GM18861 (cell line): ENCODE data around the gene TMUB1.
"Not testable (repeated sequence)": the region's sequence is repeated elsewhere in the genome, so short reads cannot be mapped to it uniquely, and the experiment has no call there.

ENCODE experiments used
- ATAC-seq: cut with Tn5 transposase; IDR thresholded peaks from one replicate; pipeline ENCODE4 v1.9.1; 2021; ENCODE audit not compliant: unreplicated experiment

The TMUB1 gene

DNA sequence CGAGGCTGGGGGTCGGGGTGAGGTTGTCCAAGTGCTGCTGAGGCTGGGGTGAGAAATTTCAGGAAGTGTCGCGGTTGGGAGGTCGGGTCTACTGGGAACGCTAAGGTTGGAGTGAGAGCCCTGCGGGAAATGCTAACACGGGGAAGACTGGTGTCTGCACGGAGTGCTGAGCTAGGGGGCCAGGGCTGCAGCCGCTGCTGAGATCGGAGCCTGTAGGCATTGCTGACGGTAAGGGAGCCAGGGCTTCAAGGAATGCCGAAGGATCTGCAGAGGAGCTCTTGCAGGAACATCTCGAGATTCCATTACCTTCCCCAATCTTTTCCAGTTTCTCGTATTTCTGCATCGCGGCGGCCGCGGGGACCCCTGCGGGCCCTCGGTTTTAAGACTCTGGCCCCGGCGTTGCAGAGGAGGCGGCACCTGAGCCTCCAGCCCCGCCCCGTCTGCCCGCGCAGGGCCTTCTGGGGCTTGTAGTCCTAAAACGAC, 25.7 kb downstream of the TMUB1 start, which contains the start of gene CDK5:
CDK5 (minus strand) TSS at position 392 of the 483 bp plus-strand sequence; CDS start at position 343, 49 bp downstream.
- peak; percentile 2 for ATAC-seq

DNA sequence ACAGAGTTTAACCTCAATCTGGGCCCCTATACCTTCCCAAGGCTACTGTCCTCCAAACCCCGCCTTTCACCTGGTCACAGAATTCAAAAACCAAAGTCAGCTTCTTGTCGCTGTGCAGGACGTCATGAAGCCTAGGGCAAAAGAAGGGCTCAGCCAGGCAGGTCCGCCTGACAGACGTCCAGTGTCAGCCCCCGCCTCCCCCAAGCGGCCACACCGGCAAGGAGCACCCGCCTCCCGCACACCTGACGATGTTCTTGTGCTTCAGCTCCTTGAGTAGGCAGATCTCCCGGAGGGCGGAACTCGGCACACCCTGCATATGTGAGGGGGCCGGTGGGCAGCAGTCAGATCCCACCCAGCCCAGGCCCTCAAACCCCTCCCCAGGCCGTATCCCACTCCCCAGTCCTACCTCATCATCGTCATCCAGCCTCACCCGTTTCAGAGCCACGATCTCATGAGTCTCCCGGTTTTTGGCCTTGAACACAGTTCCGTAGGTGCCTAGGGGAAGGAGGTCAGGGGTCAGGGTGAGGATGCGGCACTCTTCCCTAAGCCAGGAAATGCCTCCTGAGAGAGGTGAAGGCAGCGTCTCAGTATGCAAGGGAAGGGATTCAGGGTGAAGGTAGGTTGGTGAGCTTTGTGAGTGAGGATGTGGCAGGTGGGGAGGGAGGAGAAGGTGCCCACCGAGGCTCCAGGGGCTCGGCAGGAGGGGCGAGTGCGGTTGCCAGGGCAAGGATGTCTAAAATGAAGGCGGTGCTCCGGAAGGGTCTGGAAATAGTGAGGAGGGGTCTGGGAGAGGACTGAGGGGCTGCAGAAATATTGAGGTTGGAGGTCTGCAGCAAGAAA, 26.4 kb downstream of the TMUB1 start:
- ATAC-seq, result no peak

DNA sequence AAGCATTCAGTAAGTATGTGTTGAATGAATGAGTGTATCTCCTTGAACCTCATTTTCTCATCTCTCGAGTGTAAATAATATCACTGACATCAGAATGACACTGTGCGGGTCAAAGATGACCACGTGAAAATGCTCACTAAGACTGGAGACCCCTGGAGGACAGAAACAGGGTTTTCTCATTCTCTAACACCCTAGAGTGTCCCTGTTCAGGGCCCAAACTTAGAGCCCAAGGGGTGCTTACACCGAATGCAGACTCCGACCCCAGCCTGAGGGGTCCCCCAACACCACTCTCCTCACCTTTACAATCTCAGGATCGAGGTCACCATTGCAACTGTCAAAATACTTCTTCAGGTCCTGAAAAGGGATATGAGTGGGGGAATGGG, 27.0 kb downstream of the TMUB1 start:
- ATAC-seq, result no peak

DNA sequence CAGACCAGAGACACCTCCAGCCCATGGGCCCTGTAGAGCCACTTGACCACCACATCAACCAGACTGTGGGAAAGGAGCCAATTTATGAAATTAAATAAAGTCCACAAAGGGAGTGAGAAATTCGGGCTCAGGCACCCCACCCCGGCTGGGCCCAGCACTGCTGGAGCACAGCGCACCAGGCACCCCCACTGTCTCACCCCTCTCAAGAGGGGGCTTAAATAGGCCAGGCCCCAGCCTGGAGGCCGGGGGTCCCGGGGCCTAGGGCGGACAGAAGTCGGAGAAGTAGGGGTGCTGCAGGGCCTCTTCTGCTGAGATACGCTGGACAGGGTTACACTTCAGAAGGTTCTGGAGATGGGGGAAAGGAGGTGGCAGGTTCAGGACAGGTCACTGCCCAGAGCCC, 29.5 kb downstream of the TMUB1 start:
- no peak for ATAC-seq

DNA sequence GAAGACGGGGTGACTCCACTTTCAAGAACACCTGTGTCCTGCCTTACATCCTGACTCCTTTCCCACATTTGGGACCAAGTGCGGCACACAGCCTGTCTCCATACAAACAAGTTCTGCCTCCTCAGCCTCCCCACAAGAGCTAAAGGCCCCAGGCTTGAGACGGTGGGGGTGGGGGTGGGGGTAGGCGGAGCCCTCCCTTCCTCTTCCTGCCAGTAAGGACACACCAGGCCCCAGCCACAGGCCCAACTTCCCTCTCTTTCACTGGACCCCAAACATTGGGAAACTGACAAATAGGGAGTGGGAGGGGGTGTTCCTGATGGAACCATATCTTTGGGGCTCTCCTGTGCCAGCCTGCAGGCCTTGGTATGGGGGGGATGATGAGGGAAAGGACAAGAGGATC, 30.2 kb downstream of the TMUB1 start:
- ATAC-seq, result no peak

DNA sequence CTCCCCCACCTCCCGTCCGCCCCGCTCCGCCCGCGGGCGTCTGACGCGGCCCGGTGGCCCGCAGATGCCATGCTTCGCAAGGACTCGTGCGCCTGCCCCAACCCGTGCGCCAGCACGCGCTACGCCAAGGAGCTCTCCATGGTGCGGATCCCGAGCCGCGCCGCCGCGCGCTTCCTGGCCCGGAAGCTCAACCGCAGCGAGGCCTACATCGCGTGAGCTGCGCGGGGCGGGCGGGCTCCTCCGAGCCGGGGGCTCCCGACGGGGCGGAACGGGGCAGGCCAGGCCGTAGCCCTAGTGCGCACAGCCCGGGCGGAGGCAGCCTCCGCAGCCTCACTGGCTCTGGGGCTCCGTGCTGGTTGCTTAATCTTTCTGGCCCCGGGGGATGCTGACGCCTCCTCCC, 32.2 kb downstream of the TMUB1 start:
- no peak for ATAC-seq

DNA sequence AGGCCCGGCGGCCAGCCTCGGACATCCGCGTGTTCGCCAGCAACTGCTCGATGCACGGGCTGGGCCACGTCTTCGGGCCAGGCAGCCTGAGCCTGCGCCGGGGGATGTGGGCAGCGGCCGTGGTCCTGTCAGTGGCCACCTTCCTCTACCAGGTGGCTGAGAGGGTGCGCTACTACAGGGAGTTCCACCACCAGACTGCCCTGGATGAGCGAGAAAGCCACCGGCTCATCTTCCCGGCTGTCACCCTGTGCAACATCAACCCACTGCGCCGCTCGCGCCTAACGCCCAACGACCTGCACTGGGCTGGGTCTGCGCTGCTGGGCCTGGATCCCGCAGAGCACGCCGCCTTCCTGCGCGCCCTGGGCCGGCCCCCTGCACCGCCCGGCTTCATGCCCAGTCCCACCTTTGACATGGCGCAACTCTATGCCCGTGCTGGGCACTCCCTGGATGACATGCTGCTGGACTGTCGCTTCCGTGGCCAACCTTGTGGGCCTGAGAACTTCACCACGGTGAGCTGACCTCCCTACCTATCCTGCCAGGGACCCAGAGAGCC, 34.3 kb downstream of the TMUB1 start:
- ATAC-seq, result no peak

DNA sequence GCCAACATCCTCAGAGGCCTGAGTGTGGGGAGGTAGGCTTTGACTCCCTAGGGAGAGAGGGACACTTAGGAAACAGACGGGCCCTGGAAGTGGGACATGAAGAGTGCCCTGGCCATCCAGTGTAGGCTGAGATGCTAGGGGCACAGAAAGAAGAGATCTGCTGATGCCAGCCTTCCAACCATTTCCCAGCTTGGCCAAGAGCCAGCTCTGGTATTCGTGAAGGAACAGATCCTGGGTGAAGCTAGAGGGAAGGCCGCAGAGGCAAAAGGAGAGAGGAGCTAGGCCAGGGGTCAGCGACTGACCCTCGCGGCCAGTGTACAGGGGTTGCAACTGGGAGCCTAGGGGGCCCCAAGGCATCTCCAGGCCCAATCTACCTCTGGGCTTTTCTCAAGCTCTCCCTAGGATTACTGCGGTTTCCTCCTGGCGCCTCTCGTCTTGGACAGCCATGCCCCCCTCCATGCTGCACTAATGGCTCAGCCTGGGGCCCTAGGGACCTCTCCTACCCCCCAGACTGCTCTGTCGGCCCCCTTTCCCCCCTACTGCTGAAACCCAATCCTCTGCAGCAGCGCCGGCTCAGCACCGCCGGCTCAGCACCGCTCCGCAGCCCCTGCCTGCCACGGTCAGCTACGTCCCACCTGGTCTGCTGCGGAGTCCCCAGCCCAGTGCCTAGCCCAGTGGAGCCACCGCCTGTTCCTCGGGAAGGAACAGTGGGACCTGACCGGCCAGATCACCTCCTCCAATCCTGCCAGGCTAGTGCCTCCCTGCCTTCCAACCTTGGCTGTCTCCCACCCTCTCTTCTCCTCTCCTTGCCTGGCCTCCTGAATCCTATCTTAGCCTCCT, 35.1 kb downstream of the TMUB1 start, which contains the start of gene ASIC3:
ASIC3 (plus strand) TSS at position 556 of the 840 bp plus-strand sequence. CDS start 355 bp downstream, outside the sequence.
- ATAC-seq, result no peak

DNA sequence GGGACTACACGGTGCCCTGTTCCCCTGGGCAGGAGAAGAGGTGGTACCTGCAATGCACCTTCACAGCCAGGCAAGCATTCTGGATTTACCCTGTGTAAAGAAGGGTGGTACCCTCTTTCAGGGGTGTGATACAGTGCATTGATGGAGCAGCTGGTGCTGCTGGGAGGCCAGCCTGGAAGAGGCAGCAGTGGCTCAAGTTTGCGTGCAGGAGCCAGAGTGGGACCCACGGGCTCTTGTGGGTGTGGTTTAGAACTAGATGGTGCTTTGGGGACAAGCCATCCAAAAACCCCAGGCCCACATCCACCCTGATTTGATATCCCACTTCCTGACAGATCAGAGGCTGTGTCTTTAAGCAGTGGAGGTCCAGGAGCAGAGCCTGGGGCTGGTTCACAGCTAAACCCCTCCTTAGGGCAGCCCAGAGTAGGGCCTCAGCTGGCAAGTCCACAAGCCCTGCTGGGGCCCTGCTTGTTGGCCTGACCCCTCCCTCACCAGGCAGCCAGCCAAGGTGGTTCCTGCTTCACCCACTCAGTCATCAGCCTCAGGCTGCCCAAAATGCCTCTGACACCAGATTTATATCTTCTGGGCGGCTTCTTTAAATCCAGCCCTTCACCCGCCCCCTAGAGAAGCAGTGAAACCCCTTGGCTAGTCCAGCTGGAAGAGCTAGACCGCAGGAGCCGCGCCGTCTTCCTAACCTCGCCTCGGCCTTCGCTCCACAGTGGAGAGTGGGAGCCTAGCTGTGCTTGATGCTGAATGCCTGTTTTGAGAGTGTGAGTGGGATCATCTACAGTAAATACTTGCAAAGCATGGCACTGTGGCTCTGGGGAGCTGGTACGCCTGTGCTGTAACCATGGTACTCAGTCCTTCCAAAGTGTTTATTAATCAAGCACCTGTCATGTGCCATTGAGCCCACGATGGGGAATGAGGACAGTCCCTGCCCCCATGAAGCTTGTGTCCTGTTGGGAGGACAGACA, 36.4 kb downstream of the TMUB1 start:
- no peak for ATAC-seq

DNA sequence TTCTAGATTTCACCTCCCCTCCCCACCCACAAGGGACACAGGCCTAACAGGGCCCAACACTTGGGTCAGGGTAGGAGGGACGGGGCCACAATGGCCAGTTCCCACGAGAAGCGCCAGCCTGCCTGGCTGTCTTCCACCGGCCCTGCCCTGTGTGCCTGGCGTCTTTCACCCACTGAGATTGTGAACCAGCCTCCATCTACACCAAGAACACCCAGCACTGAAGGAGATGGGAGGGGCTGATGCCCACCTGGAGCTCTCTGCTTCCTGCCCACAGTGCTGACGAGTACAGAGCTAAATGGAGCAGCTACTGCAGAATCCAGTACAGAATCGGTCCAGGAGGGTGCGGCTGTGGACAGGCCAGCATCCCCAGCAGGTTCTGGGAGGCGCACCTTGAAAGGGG, 37.3 kb downstream of the TMUB1 start:
- no peak for ATAC-seq

DNA sequence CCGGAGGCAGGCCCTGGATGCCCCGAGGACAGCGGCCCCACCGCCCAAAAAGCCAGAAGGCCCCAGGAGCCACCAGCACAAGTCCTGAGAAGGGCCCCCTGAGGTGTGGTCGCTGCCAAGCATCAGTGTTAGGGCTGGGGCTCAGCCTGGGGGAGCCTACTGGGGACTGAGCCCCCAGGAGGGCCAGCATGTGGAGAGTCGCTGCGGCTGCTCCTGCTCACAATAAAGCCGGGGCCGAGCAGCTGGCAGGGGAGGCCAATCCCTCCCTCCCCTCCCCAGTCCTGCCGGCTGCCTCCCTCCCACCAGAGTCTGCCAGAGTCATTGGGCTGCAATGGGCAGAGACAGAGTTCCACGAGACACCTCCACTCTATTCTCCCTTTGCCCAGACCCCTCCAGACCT, 38.0 kb downstream of the TMUB1 start:
- ATAC-seq, result no peak

DNA sequence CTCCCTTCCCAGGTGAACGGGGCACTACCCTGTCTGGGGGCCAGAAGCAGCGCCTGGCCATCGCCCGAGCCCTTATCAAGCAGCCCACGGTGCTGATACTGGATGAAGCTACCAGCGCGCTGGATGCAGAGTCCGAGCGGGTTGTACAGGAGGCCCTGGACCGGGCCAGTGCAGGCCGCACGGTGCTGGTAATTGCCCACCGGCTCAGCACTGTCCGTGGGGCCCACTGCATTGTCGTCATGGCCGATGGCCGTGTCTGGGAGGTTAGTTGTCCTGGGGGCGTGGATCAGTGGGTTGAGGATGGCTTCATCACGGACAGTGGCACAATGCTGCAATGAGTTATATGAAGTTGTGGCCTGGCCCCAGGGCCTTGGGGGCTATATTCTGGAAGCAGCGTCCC, 39.3 kb downstream of the TMUB1 start:
- ATAC-seq, result no peak

DNA sequence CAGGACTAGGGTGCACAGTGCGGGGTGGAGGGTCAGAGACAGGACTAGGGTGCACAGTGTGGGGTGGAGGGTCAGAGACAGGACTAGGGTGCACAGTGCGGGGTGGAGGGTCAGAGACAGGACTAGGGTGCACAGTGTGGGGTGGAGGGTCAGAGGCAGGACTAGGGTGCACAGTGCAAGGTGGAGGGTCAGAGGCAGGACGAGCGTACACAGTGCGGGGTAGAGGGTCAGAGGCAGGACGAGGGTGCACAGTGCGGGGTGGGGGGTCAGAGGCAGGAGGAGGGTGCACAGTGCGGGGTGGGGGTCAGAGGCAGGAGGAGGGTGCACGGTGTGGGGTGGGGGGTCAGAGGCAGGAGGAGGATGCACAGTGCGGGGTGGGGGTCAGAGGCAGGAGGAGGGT, 39.8 kb downstream of the TMUB1 start:
- ATAC-seq, result not testable (repeated sequence)

DNA sequence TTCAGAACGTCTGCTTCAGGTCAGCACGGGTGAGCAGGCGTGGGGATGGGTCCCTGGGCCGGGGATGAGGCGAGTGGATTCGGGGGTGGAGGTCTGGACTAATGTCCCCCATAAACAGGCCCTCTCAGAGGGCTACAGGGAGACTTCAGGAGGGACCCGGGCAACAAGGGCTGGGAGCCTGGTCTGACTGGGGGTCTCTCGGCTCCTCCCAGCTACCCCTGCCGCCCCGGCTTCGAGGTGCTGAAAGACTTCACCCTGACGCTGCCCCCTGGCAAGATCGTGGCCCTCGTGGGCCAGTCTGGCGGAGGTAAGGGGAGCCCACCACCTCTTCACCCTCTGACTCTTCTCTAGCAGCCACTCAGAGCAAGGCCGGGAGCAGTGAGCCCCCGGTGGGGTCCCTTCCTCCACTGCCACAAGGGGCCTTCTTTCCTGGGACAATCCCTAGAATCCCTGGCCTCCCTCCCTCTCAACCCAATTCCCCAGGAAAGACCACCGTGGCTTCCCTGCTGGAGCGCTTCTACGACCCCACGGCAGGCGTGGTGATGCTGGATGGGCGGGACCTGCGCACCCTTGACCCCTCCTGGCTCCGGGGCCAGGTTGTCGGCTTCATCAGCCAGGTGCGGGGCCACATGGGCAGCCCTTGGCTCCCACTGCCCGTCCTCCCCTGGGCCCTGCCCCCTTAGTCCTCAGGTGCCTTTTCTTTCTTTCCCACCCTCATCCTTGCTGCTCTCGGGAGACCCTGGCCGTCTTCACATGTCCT, 42.5 kb downstream of the TMUB1 start:
- no peak for ATAC-seq

DNA sequence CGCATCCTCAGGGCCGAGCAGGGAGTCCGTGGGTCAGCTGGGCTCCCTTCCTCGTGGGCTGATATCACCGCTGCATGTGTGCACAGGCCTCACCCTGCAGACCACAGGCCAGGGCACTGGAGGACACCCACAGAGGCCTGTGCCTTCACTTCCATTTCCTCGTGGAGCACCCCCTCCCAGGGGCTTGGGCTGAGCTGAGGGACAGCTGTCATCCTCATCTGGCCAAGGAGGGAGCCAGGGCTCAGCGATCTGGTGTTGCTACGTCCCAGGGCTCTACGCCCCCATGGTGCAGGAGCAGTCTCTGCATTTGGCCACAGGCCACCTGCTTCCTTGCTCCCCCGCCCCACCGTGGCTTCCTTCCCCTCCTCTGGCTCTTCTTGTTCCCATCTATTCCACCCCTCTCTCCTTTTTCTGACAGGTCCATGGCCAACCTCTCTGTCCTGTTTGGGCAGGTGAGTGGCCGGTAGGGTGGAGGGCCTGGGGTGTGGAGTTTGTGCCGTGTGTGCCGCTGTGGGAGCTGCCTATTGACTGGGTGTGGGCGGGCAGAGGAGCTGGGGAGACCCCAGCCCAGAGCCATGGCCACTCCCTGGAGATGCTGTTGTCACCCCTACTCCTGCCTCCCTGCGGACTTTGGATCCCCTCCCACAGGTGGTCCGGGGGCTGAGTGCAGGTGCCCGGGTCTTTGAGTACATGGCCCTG, 43.3 kb downstream of the TMUB1 start:
- no peak for ATAC-seq

DNA sequence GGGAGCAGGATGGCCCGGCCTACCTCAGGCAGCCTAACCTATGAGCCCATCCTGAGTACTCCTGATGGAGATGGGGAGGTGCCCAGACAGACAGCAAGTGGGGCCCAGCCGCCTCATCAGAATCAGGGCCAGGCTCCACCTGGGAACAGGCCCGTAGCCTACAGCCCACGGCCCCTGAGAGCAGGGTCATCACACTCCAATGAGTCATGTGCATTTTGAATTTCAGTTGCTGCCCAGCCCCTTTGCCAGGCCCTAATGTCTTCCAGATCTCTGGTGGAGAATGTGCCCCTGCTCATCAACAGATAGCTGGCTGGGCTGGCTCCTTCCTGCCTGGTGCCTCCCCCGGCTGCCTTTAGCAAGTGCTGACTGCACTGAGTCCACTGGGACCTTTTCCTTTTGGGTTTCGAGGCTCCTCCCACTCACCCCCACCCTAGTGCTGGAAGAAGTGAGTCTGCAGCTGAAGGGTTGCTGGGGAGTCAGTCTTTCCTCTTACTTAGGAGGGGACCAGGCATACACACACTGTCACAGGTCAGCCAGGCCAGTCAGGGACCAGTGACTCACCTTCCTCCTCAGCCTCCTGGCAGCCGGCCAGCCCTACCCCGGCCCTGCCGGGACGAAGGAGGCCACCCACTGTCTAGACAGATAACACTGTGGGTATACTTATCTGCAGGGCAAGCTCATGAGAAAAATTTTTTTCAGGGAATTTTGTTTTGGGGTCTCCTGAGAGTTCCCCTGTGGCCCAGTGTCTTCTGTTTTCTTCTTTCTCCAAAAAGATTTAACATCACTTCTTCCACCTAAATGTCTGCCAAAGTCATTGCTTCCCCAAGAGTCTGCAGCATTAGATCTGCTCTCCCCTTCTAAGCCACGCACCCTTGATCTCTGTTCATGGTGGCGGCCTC, 44.1 kb downstream of the TMUB1 start:
- peak; percentile 65 for ATAC-seq

DNA sequence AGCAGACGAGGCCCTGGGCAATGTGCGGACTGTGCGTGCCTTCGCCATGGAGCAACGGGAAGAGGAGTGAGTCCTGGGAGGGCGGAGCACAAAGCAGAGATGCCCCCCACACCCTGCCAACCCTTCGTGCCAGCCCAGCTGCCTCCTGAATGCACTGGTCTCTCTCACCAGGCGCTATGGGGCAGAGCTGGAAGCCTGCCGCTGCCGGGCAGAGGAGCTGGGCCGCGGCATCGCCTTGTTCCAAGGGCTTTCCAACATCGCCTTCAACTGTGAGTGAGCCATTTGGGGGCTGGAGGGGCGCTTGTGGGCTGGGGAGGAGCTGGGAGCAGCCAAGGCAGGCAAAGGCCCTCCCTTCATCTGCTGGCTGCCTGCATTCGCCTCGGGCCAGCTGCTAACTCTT, 47.4 kb downstream of the TMUB1 start:
- no peak for ATAC-seq
